Stomach (tissue), 4 donors: ENCODE measurements around the gene DYNC1H1.
"Not testable (repeated sequence)": the region's sequence is repeated elsewhere in the genome, so short reads cannot be mapped to it uniquely, and the experiment has no call there.

Source experiments
- EP300 ChIP-seq: sonication (generic); formaldehyde crosslinking; IDR thresholded peaks from one replicate; pipeline ENCODE4 v1.6.1; 2017; ENCODE audit warnings: antibody characterized with exemption
- POLR2A ChIP-seq, 4 donors: fragments of 450-650 bp; IDR thresholded peaks; one replicate each; pipeline ENCODE4 v1.6.1; 2016; ENCODE audit warnings: antibody characterized with exemption in 4 of 4, control low read depth in 2 of 4, mild to moderate bottlenecking in 1 of 4, moderate library complexity in 1 of 4
- POLR2AphosphoS5 ChIP-seq, 3 donors: sonication (generic); formaldehyde crosslinking; IDR thresholded peaks; one replicate each; pipeline ENCODE4 v1.6.1; 2016; ENCODE audit warnings: antibody characterized with exemption in 3 of 3
- TF ChIP-seq, protein P1 (sequence below), 7 experiments: fragments of 450-650 bp in 4 of 7; fragments of 200-600 bp in 3 of 7; sonication (generic) in 3 of 7; IDR thresholded peaks; one replicate each; pipeline ENCODE4 v1.5.1; 2016 to 2019; ENCODE audit warnings: antibody characterized with exemption in 7 of 7, control low read depth in 2 of 7, mild to moderate bottlenecking in 1 of 7

GRCh38 chr14:102084522-102084921, 120.1 kb downstream of the DYNC1H1 start:
- TF ChIP-seq EP300; POLR2A (IDR thresholded peaks at IDR 0.05); POLR2AphosphoS5 (IDR thresholded peaks at IDR 0.05): not testable (repeated sequence)
- TF ChIP-seq, protein P1, sequence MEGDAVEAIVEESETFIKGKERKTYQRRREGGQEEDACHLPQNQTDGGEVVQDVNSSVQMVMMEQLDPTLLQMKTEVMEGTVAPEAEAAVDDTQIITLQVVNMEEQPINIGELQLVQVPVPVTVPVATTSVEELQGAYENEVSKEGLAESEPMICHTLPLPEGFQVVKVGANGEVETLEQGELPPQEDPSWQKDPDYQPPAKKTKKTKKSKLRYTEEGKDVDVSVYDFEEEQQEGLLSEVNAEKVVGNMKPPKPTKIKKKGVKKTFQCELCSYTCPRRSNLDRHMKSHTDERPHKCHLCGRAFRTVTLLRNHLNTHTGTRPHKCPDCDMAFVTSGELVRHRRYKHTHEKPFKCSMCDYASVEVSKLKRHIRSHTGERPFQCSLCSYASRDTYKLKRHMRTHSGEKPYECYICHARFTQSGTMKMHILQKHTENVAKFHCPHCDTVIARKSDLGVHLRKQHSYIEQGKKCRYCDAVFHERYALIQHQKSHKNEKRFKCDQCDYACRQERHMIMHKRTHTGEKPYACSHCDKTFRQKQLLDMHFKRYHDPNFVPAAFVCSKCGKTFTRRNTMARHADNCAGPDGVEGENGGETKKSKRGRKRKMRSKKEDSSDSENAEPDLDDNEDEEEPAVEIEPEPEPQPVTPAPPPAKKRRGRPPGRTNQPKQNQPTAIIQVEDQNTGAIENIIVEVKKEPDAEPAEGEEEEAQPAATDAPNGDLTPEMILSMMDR (IDR thresholded peaks at IDR 0.05): not testable (repeated sequence)
